A673 (cell line): ENCODE results near the gene MLF1. TPM values are rescaled to one million over a fixed set of nuclear protein-coding genes. Genes with fewer than 3 reads are reported as not detected.

Source experiments
- Bru-seq: library from RNA; stranded (reverse); fragments of 400-500 nt; gene quantifications from one replicate; lab custom pipeline; 2021; lab: Mats Ljungman, UMichigan
- BruChase-seq, 2 experiments: library from RNA; stranded (reverse); fragments of 400-500 nt; gene quantifications; one replicate each; lab custom pipeline; 2021; lab: Mats Ljungman, UMichigan
- BruUV-seq: library from RNA; stranded (reverse); fragments of 400-500 nt; replicated peaks from 2 replicates; lab custom pipeline; 2021; lab: Mats Ljungman, UMichigan
- CTCF ChIA-PET: fragments of 300-600 bp; sonication (Branson Sonifier 250); formaldehyde crosslinking; loops from one replicate; lab custom pipeline; 2022; ENCODE audit warnings: antibody characterized with exemption; lab: Charles Lee
- POLR2A ChIA-PET: fragments of 300-600 bp; sonication (Branson Sonifier 250); formaldehyde crosslinking; loops from one replicate; lab custom pipeline; 2022; ENCODE audit warnings: antibody characterized with exemption; ENCODE audit not compliant: low non-redundant PET; lab: Charles Lee
- DNase-seq: peaks from one replicate; pipeline ENCODE4 v3.0.0-alpha.2; 2015; ENCODE audit warnings: low spot score
- H3K27ac ChIP-seq: fragments of 200-600 bp; sonication (generic); 2 replicates; pipeline ENCODE4 v1.5.1; 2016; ENCODE audit warnings: mixed run types, low read depth, mild to moderate bottlenecking, mixed read lengths, antibody characterized with exemption, low read length; ENCODE audit not compliant: poor library complexity, severe bottlenecking
- H3K27me3 ChIP-seq: fragments of 200-600 bp; sonication (generic); replicated peaks from 2 replicates; pipeline ENCODE4 v1.6.1; 2017; ENCODE audit warnings: mixed run types, low read depth, mild to moderate bottlenecking, mixed read lengths, antibody characterized with exemption, low read length; ENCODE audit not compliant: insufficient read depth, poor library complexity
- H3K36me3 ChIP-seq: fragments of 200-600 bp; sonication (generic); 2 replicates; pipeline ENCODE4 v1.6.1; 2016; ENCODE audit warnings: mixed run types, mild to moderate bottlenecking, mixed read lengths, antibody characterized with exemption, low read length; ENCODE audit not compliant: insufficient read depth, poor library complexity, severe bottlenecking
- H3K4me1 ChIP-seq: fragments of 200-600 bp; sonication (generic); 2 replicates; pipeline ENCODE4 v1.6.1; 2017; ENCODE audit warnings: mixed run types, mild to moderate bottlenecking, mixed read lengths, antibody characterized with exemption, low read length; ENCODE audit not compliant: insufficient read depth, poor library complexity, severe bottlenecking
- H3K4me3 ChIP-seq: fragments of 200-600 bp; sonication (generic); 2 replicates; pipeline ENCODE4 v1.5.1; 2016; ENCODE audit warnings: low read depth, mixed run types, mild to moderate bottlenecking, mixed read lengths, low read length; ENCODE audit not compliant: poor library complexity, severe bottlenecking
- H3K9me3 ChIP-seq: fragments of 200-600 bp; sonication (generic); 2 replicates; pipeline ENCODE4 v1.6.1; 2016; ENCODE audit warnings: mixed run types, low read depth, mild to moderate bottlenecking, mixed read lengths, antibody characterized with exemption, low read length; ENCODE audit not compliant: poor library complexity, severe bottlenecking
- EZH2 ChIP-seq: fragments of 200-600 bp; sonication (generic); IDR thresholded peaks from 2 replicates; pipeline ENCODE4 v1.6.1; 2017; ENCODE audit warnings: borderline replicate concordance, low read depth, mild to moderate bottlenecking, mixed read lengths, antibody characterized with exemption, low read length; ENCODE audit not compliant: poor library complexity, severe bottlenecking
- intact Hi-C: fragments of 100-400 bp; cut with micrococcal nuclease; formaldehyde crosslinking; loops from one replicate; pipeline ENCODE4 v1.10.0; 2022; ENCODE audit not compliant: unreplicated experiment
- long read RNA-seq: library from polyadenylated mRNA; stranded (forward); transcript quantifications from one replicate; pipeline ENCODE4 v2.0.0, GENCODE V29; 2022
- total RNA-seq: library from RNA; stranded (reverse); gene quantifications from 2 replicates; pipeline ENCODE4 v1.2.3, GENCODE V29; 2021
- TF ChIP-seq, protein P1 (sequence below): fragments of 300-800, 200-600 bp; sonication (generic); conservative IDR thresholded peaks from 2 replicates; pipeline ENCODE4 v1.5.1; 2017; ENCODE audit warnings: low read depth, mild to moderate bottlenecking, antibody characterized with exemption, low read length, moderate library complexity, mixed read lengths

Gene MLF1, protein sequence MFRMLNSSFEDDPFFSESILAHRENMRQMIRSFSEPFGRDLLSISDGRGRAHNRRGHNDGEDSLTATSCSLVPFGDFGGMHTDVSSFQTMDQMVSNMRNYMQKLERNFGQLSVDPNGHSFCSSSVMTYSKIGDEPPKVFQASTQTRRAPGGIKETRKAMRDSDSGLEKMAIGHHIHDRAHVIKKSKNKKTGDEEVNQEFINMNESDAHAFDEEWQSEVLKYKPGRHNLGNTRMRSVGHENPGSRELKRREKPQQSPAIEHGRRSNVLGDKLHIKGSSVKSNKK
- total RNA-seq = 4.9 and 5.0 TPM in 2 replicates
- Bru-seq, nascent RNA = percentile 37 among the genes with signal in this experiment
- percentile 41 among the genes with signal in this experiment for BruChase-seq, experiment 1, labeled RNA remaining after a 2-hour chase
- percentile 39 among the genes with signal in this experiment for BruChase-seq, experiment 2, labeled RNA remaining after a 6-hour chase
- long read RNA-seq, transcript MLF1-202 (7 exons, 2,222 nt) = minor isoform, 8 of 27 reads
- long read RNA-seq, transcript MLF1-201 (7 exons, 2,203 nt) = major isoform, 14 of 27 reads
- long read RNA-seq, partial matches to known transcripts = 0 of 27 reads
- long read RNA-seq, other reads (novel, unspliced or antisense) = 2 of 27 reads

DNA sequence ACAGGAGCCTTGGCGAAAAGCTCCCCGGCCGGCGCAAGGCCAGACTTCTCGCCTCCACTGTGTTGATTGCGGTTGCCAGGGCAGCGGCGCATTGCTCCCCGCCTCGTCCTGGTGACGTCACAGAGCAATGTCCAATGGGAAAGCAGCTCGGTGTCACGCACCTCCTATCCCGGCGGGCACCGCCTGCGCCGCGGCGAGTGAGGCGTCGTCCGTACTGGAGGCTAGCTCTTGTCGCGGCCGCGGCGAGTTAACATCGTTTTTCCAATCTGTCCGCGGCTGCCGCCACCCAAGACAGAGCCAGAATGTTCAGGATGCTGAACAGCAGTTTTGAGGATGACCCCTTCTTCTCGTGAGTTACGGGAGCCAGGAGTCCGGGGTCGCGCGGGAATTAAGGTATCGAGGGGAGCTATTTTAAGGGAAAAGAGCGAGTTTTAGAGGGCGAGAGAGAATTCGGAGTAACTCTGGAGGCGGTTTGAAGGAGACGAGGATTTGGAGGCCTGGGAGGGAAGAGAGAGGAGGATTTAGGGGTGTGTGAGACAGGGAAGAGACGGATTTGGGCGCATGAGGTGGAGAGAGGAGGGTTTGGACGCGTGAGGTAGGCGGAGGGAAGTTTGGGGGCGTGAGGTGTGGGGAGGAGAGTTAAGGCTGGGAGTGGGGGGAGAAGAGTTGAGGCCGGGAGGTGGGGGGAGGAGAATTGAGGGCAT, at the start of gene MLF1:
TSS of gene MLF1 (plus strand) at position 196 of the 704 bp plus-strand sequence. CDS start at position 303, 107 bp downstream.
- Histone ChIP-seq H3K9me3 (no peaks in the 10 kb centered on the region), H3K4me1 (peaks cover 5% of the 10 kb centered on the region), H3K4me3 (peak within 1 kb of the TSS; percentile 42), H3K27ac (peak within 1 kb of the TSS; percentile 22), H3K36me3 (no peaks in the 10 kb centered on the region), H3K27me3 (no peaks in the 10 kb centered on the region)
- POLR2A ChIA-PET = no interaction called here
- BruUV-seq = no TSS peak
- CTCF ChIA-PET = no interaction called here
- no peak for TF ChIP-seq EZH2
- TF ChIP-seq, protein P1, sequence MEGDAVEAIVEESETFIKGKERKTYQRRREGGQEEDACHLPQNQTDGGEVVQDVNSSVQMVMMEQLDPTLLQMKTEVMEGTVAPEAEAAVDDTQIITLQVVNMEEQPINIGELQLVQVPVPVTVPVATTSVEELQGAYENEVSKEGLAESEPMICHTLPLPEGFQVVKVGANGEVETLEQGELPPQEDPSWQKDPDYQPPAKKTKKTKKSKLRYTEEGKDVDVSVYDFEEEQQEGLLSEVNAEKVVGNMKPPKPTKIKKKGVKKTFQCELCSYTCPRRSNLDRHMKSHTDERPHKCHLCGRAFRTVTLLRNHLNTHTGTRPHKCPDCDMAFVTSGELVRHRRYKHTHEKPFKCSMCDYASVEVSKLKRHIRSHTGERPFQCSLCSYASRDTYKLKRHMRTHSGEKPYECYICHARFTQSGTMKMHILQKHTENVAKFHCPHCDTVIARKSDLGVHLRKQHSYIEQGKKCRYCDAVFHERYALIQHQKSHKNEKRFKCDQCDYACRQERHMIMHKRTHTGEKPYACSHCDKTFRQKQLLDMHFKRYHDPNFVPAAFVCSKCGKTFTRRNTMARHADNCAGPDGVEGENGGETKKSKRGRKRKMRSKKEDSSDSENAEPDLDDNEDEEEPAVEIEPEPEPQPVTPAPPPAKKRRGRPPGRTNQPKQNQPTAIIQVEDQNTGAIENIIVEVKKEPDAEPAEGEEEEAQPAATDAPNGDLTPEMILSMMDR = no peak
- intact Hi-C loops = no loop called here
- peak; percentile 96 for DNase-seq

DNA sequence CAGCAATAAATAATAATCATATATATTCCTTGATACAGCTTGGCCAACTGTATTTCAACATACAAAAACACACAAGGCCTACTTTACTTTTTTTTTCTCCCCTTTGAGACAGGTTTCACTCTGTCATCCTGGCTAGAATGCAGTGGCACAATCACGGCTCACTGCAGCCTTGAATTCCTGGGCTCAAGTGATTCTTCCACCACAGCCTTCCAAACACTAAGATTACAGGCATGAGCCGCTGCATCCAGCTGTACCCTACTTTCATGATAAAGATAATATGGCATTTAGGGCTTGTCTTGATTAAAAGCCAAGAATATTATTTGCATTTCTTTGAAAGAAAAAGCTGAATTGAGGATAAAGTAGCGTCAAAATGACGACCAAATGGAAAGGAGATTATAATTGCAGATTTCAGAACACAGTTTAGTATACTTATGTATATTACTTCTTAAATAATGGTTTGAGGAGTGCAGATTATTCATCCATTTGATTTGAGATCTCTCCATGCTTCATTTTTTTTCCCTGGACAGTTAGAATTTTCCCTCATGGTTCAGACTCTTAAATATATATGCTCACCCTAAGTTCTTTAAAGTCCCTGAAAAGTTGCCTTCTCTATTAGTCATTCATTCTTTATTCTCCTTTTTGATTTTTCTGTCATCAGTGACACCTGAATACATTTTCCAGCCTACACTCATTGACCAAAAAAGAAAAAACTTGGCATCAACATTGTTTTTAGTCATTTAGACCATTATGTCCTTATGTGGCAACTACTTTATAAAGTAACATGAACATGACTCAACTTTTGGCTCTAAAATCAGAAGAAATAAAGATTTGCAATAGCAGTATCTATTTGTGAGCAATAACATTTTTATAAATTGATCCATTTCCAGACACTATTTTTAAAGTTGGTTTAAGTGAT, 48.5 kb upstream of the MLF1 start:
- H3K27me3 ChIP-seq = no peaks in the 10 kb centered on the region
- CTCF ChIA-PET = no interaction called here
- H3K9me3 ChIP-seq = no peaks in the 10 kb centered on the region
- TF ChIP-seq, protein P1 = no peak
- TF ChIP-seq EZH2 = no peak
- intact Hi-C loops = no loop called here
- BruUV-seq = no TSS peak
- no peak overlapping the region for H3K4me3 ChIP-seq
- DNase-seq = no peak
- POLR2A ChIA-PET = no interaction called here
- H3K27ac ChIP-seq = no peak overlapping the region
- H3K36me3 ChIP-seq = no peaks in the 10 kb centered on the region
- no peaks in the 10 kb centered on the region for H3K4me1 ChIP-seq
